Stimulated activated naive CD4-positive, alpha-beta T cell treated with Interleukin-2 at 50 U/mL for 16 hours (primary cell): ENCODE data around the gene SLC39A3.

ENCODE experiments used
- DNase-seq: peaks from one replicate; lab custom pipeline; 2025; lab: John Stamatoyannopoulos, UW

Gene SLC39A3

GRCh38 chr19:2703077-2703437 is 36.8 kb downstream of the SLC39A3 start:
- no peak for DNase-seq

GRCh38 chr19:2702170-2703076 is 37.4 kb downstream of the SLC39A3 start, which contains the start of gene GNG7:
TSS of gene GNG7 (minus strand) at chr19:2702694. CDS start at chr19:2520688, 182,006 bp downstream.
- peak; percentile 90 for DNase-seq

GRCh38 chr19:2701361-2702169 is 38.3 kb downstream of the SLC39A3 start:
- DNase-seq: no peak

GRCh38 chr19:2700660-2701360 is 39.0 kb downstream of the SLC39A3 start:
- no peak for DNase-seq

- DNase-seq: no peak
Measured at GRCh38 chr19:2699413-2700140, 40.2 kb downstream of the SLC39A3 start.

GRCh38 chr19:2694196-2694595 is 45.6 kb downstream of the SLC39A3 start:
- DNase-seq: no peak

- no peak for DNase-seq
Measured at GRCh38 chr19:2693492-2694160, 46.2 kb downstream of the SLC39A3 start.

GRCh38 chr19:2691951-2692350 is 47.9 kb downstream of the SLC39A3 start:
- DNase-seq: no peak

GRCh38 chr19:2690856-2691255 is 49.0 kb downstream of the SLC39A3 start:
- DNase-seq: no peak

GRCh38 chr19:2686360-2686759 is 53.5 kb downstream of the SLC39A3 start:
- DNase-seq: no peak

- DNase-seq: no peak
Measured at GRCh38 chr19:2685204-2685704, 54.6 kb downstream of the SLC39A3 start.

- DNase-seq: no peak
Measured at GRCh38 chr19:2683430-2684003, 56.3 kb downstream of the SLC39A3 start.
